Measurements from ENCODE around the gene GABPB2. TPM values are rescaled to one million over a fixed set of nuclear protein-coding genes. Genes with fewer than 3 reads are reported as not detected.

GABPB2 gene
- total RNA-seq, 1 donor from 2014 or later, result 4.1 TPM

GRCh38 chr1:151054971-151055547 lies 15.5 kb upstream of the GABPB2 start:
- H3K4me3 Mint-ChIP-seq (ENCODE audit: unreplicated experiment), result peak overlapping the region; percentile 28

GRCh38 chr1:151055581-151055980 lies 15.0 kb upstream of the GABPB2 start:
- peaks cover 45% of the 10 kb centered on the region for H3K36me3 Mint-ChIP-seq (ENCODE audit: low read depth, unreplicated experiment)
- peak overlapping the region; percentile 78 for H3K27ac Mint-ChIP-seq (ENCODE audit: unreplicated experiment)
- peaks cover 42% of the 10 kb centered on the region for H3K4me1 Mint-ChIP-seq (ENCODE audit: unreplicated experiment)
- no peak for DNase-seq (ENCODE audit: low spot score)
- H3K9me3 Mint-ChIP-seq (ENCODE audit: unreplicated experiment), result no peaks in the 10 kb centered on the region
- H3K4me3 Mint-ChIP-seq (ENCODE audit: unreplicated experiment), result peak overlapping the region; percentile 72
- H3K27me3 Mint-ChIP-seq (ENCODE audit: unreplicated experiment), result peaks cover 8% of the 10 kb centered on the region
- TF ChIP-seq, protein P1, sequence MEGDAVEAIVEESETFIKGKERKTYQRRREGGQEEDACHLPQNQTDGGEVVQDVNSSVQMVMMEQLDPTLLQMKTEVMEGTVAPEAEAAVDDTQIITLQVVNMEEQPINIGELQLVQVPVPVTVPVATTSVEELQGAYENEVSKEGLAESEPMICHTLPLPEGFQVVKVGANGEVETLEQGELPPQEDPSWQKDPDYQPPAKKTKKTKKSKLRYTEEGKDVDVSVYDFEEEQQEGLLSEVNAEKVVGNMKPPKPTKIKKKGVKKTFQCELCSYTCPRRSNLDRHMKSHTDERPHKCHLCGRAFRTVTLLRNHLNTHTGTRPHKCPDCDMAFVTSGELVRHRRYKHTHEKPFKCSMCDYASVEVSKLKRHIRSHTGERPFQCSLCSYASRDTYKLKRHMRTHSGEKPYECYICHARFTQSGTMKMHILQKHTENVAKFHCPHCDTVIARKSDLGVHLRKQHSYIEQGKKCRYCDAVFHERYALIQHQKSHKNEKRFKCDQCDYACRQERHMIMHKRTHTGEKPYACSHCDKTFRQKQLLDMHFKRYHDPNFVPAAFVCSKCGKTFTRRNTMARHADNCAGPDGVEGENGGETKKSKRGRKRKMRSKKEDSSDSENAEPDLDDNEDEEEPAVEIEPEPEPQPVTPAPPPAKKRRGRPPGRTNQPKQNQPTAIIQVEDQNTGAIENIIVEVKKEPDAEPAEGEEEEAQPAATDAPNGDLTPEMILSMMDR (IDR thresholded peaks at IDR 0.05; ENCODE audit: unreplicated experiment), result no peak

More at GRCh38 chr1:151054971-151055547, 15.5 kb upstream of the GABPB2 start:
- peaks cover 8% of the 10 kb centered on the region for H3K27me3 Mint-ChIP-seq (ENCODE audit: unreplicated experiment)
- peaks cover 39% of the 10 kb centered on the region for H3K4me1 Mint-ChIP-seq (ENCODE audit: unreplicated experiment)
- H3K36me3 Mint-ChIP-seq (ENCODE audit: low read depth, unreplicated experiment), result peaks cover 43% of the 10 kb centered on the region
- peak overlapping the region; percentile 70 for H3K27ac Mint-ChIP-seq (ENCODE audit: unreplicated experiment)
- no peaks in the 10 kb centered on the region for H3K9me3 Mint-ChIP-seq (ENCODE audit: unreplicated experiment)
- DNase-seq (ENCODE audit: low spot score), result no peak
- TF ChIP-seq, protein P1 (IDR thresholded peaks at IDR 0.05; ENCODE audit: unreplicated experiment), result no peak

- no peaks in the 10 kb centered on the region for H3K9me3 Mint-ChIP-seq (ENCODE audit: unreplicated experiment)
- DNase-seq (ENCODE audit: low spot score), result no peak
- peaks cover 48% of the 10 kb centered on the region for H3K4me1 Mint-ChIP-seq (ENCODE audit: unreplicated experiment)
- H3K27ac Mint-ChIP-seq (ENCODE audit: unreplicated experiment), result peak overlapping the region; percentile 88
- H3K27me3 Mint-ChIP-seq (ENCODE audit: unreplicated experiment), result peaks cover 10% of the 10 kb centered on the region
- TF ChIP-seq, protein P1 (IDR thresholded peaks at IDR 0.05; ENCODE audit: unreplicated experiment), result no peak
- H3K4me3 Mint-ChIP-seq (ENCODE audit: unreplicated experiment), result peak overlapping the region; percentile 98
- H3K36me3 Mint-ChIP-seq (ENCODE audit: low read depth, unreplicated experiment), result peaks cover 47% of the 10 kb centered on the region
These were observed 14.4 kb upstream of the GABPB2 start for GRCh38 chr1:151056149-151056548.

- Mint-ChIP-seq H3K4me1 (ENCODE audit: unreplicated experiment) (peaks cover 62% of the 10 kb centered on the region), H3K4me3 (ENCODE audit: unreplicated experiment) (peak overlapping the region; percentile 98), H3K27me3 (ENCODE audit: unreplicated experiment) (peaks cover 10% of the 10 kb centered on the region), H3K27ac (ENCODE audit: unreplicated experiment) (peak overlapping the region; percentile 97), H3K36me3 (ENCODE audit: low read depth, unreplicated experiment) (peaks cover 40% of the 10 kb centered on the region), H3K9me3 (ENCODE audit: unreplicated experiment) (no peaks in the 10 kb centered on the region)
- TF ChIP-seq, protein P1 (IDR thresholded peaks at IDR 0.05; ENCODE audit: unreplicated experiment), result no peak
- no peak for DNase-seq (ENCODE audit: low spot score)
These were observed 11.9 kb upstream of the GABPB2 start for GRCh38 chr1:151058692-151059091.
